Esophagus squamous epithelium (tissue), 4 donors: ENCODE measurements around the gene HK2.

ENCODE experiments used
- CTCF ChIP-seq, 6 experiments: fragments of 450-650 bp in 4 of 6; fragments of 200-600 bp in 2 of 6; sonication (generic) in 2 of 6; IDR thresholded peaks; one replicate each; pipeline ENCODE4 v1.5.1; 2016 to 2019; ENCODE audit warnings: antibody characterized with exemption in 6 of 6, mild to moderate bottlenecking in 4 of 6, moderate library complexity in 4 of 6
- POLR2A ChIP-seq, 4 donors: fragments of 450-650 bp; IDR thresholded peaks; one replicate each; pipeline ENCODE4 v1.6.1; 2017; ENCODE audit warnings: antibody characterized with exemption in 4 of 4, mild to moderate bottlenecking in 4 of 4, moderate library complexity in 3 of 4

- TF ChIP-seq CTCF (IDR thresholded peaks at IDR 0.05) (no peak), POLR2A (IDR thresholded peaks at IDR 0.05) (no peak)
Observed at GRCh38 chr2:74877376-74877775, 43.4 kb downstream of the HK2 start.
